Kidney (tissue), 14 donors: ENCODE data around the gene ZBTB18. TPM values are rescaled to one million over a fixed set of nuclear protein-coding genes. Genes with fewer than 3 reads are reported as not detected.

Experiments
- DNase-seq, 5 donors: peaks; one replicate each; pipeline ENCODE4 v3.0.0-alpha.2; 2013 to 2020
- FAIRE-seq: peaks from 2 replicates; lab custom pipeline; 2012; peaks lifted over from hg19 to GRCh38; lab: Jason Lieb, UNC
- H3K27ac ChIP-seq, 2 donors: one replicate each; pipeline ENCODE4 v1.7.0; 2013; ENCODE audit warnings: low read depth in 2 of 2, low read length in 2 of 2, inconsistent platforms in 1 of 2
- H3K27me3 ChIP-seq: one replicate; pipeline ENCODE4 v1.7.1; 2013; ENCODE audit warnings: low read length, inconsistent platforms; ENCODE audit not compliant: control insufficient read depth, insufficient read depth
- H3K36me3 ChIP-seq, 3 donors: one replicate each; pipeline versions ENCODE4 v1.7.0 to v1.7.1; 2013; ENCODE audit warnings: low read length in 3 of 3, control low read depth in 1 of 3, inconsistent platforms in 1 of 3; ENCODE audit not compliant: insufficient read depth in 3 of 3, control insufficient read depth in 2 of 3
- H3K4me1 ChIP-seq, 3 donors: one replicate each; pipeline versions ENCODE4 v1.7.0 to v1.7.1; 2013; ENCODE audit warnings: low read length in 3 of 3, inconsistent platforms in 1 of 3, low read depth in 1 of 3; ENCODE audit not compliant: control insufficient read depth in 2 of 3, insufficient read depth in 2 of 3
- H3K4me3 ChIP-seq, 3 donors: one replicate each; pipeline versions ENCODE4 v1.7.0 to v1.8.1; 2013; ENCODE audit warnings: low read length in 3 of 3, control low read depth in 1 of 3, inconsistent platforms in 1 of 3
- H3K9ac ChIP-seq, 3 donors: one replicate each; pipeline versions ENCODE4 v1.7.0 to v1.7.1; 2013; ENCODE audit warnings: low read length in 3 of 3, control low read depth in 1 of 3, inconsistent platforms in 1 of 3
- H3K9me3 ChIP-seq, 3 donors: one replicate each; pipeline versions ENCODE4 v1.7.0 to v1.7.1; 2013; ENCODE audit warnings: low read length in 3 of 3, control low read depth in 1 of 3, inconsistent platforms in 1 of 3; ENCODE audit not compliant: control insufficient read depth in 2 of 3, insufficient read depth in 1 of 3
- intact Hi-C: fragments of 100-400 bp; cut with DNase I; formaldehyde crosslinking; loops from one replicate; pipeline ENCODE4 v1.11.1; 2022
- polyA plus RNA-seq: library from polyadenylated mRNA; stranded (reverse); fragments of 350-450 nt; fragmentation: Illumina TruSeq; extraction: RNeasy Lipid Tissue Mini Kit (QIAGEN cat#74804); gene quantifications from one replicate; pipeline ENCODE4 v1.2.3, GENCODE V29; 2014; ENCODE audit warnings: low read depth, low replicate concordance; ENCODE audit not compliant: insufficient read depth
- total RNA-seq: library from RNA; stranded (reverse); fragmentation: NEBNext Ultra II Directional; extraction: Animal tissue kit (Norgen Biotek cat#: 25700); gene quantifications from one replicate; pipeline ENCODE4 v1.2.1, GENCODE V29; 2021
- TF ChIP-seq, protein P1 (sequence below): IDR thresholded peaks from 3 replicates; pipeline ENCODE4 v1.5.1; 2012; ENCODE audit warnings: mild to moderate bottlenecking, moderate library complexity, borderline replicate concordance; ENCODE audit not compliant: insufficient read depth; ENCODE audit errors: extremely low read depth
- donor health status: control.
- donor health status: control.
- donor health status: control.
- donor health status: control.
- donor health status: control.
- donor health status: DM: yes; HTN: yes; CAD: no.
- donor health status: Normal renal cell carcinoma (clear cell type).

ZBTB18 gene
- total and polyA plus RNA-seq, 2 donors from 2014 or later, result 9.0 to 19.8 TPM

DNA sequence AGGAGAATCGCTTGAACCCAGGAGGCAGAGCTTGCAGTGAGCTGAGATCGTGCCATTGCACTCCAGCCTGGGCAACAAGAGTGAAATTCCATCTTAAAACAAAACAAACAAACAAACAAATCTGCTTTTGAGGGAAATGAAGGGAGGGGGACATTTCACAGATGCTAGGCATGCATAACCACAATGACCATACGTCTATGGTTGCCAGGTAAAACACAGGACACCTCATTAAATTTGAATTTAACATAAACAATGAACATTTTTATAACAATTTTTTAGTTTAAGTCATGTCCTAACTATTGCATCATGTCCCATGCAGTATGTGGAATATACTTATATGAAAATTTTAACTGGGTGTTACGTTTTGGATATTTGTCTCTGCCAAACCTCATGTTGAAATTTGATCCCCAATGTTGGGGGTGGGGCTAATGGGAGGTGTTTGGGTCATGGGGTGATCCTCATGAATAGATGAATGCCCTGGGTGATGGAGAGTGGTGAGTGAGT lies 31.0 kb upstream of the ZBTB18 start:
- Histone ChIP-seq H3K4me1 (no peaks in the 10 kb centered on the region), H3K27me3 (no peaks in the 10 kb centered on the region), H3K36me3 (no peaks in the 10 kb centered on the region), H3K27ac (no peak overlapping the region), H3K9ac (no peak overlapping the region), H3K4me3 (no peak overlapping the region), H3K9me3 (no peaks in the 10 kb centered on the region)
- intact Hi-C loops, result no loop called here
- no peak for DNase-seq
- TF ChIP-seq, protein P1, sequence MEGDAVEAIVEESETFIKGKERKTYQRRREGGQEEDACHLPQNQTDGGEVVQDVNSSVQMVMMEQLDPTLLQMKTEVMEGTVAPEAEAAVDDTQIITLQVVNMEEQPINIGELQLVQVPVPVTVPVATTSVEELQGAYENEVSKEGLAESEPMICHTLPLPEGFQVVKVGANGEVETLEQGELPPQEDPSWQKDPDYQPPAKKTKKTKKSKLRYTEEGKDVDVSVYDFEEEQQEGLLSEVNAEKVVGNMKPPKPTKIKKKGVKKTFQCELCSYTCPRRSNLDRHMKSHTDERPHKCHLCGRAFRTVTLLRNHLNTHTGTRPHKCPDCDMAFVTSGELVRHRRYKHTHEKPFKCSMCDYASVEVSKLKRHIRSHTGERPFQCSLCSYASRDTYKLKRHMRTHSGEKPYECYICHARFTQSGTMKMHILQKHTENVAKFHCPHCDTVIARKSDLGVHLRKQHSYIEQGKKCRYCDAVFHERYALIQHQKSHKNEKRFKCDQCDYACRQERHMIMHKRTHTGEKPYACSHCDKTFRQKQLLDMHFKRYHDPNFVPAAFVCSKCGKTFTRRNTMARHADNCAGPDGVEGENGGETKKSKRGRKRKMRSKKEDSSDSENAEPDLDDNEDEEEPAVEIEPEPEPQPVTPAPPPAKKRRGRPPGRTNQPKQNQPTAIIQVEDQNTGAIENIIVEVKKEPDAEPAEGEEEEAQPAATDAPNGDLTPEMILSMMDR, result no peak
- FAIRE-seq, result no peak

DNA sequence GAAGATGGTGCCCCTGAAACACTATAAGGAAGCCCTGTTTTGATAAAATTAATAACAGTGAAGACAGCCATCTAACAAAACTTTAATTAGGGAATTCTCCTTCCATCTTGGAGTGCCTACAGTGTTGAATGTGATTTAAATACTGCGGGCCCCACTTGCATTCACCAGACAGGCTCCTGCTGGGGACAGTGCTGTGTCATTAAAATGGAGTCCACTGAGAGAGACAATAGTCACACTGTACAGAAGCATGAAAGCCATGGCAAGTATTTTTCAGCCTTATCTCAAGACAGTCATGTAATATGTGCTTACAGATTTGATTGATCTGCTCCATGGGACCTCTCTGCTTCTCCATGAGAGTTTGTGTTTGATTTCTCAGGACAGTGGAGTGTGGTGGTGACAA lies 29.7 kb upstream of the ZBTB18 start:
- Histone ChIP-seq H3K27ac (no peak overlapping the region), H3K36me3 (no peaks in the 10 kb centered on the region), H3K9ac (no peak overlapping the region), H3K27me3 (no peaks in the 10 kb centered on the region), H3K4me1 (no peaks in the 10 kb centered on the region), H3K9me3 (no peaks in the 10 kb centered on the region), H3K4me3 (no peak overlapping the region)
- FAIRE-seq (no peak), DNase-seq (no peak)
- TF ChIP-seq, protein P1, result no peak
- intact Hi-C loops, result no loop called here

DNA sequence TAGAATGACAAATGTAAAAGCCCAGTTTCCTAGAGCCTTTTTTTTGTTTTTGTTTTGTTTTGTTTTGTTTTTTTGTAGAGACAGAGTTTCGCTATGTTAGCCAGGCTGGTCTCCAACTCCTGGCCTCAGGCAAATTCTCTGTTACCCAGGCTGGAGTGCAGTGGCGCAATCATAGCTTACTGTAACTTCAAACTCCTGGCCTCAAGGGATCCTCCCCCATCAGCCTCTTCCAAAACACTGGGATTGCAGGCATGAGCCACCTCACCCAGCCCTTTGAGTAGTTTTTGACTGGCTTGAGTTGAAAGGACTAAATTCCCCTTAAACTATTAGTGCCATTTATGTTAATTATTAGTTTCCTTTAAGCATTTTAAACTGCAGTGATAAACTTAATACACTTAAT lies 28.8 kb upstream of the ZBTB18 start:
- Histone ChIP-seq H3K9ac (no peak overlapping the region), H3K27me3 (no peaks in the 10 kb centered on the region), H3K9me3 (no peaks in the 10 kb centered on the region), H3K36me3 (no peaks in the 10 kb centered on the region), H3K4me3 (no peak overlapping the region), H3K27ac (no peak overlapping the region), H3K4me1 (no peaks in the 10 kb centered on the region)
- intact Hi-C loops, result no loop called here
- TF ChIP-seq, protein P1, result no peak
- DNase-seq (no peak), FAIRE-seq (no peak)

DNA sequence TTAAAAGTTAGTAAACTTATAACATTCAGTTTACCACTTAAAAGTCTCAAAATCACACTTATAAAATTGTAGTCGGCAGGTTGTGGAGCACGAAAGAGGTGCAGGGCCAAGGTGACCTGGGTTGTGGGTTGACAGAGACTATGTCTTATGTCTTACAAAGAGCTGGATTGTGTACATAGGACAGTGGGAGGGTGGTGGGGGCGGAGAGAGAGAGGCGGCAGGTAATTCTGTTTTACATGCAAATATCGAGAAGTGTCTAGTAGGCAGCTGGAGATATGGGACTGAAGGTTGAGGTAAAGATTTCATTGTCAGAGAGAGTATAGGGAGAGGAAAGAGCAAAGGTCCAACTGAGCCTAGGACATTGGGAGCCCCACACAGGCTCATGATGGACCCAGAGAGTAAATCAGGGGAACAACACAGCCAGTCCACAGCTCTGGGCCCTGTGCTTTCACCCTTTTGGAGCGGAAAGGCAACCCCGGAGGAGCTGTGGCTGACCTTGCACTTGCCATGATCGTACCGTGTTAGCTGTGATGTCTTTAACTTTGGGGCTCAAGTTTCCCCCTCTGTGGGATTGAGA lies 28.1 kb upstream of the ZBTB18 start:
- FAIRE-seq (no peak), DNase-seq (no peak)
- H3K27me3 ChIP-seq, result no peaks in the 10 kb centered on the region

More for the DNA sequence above, 28.1 kb upstream of the ZBTB18 start:
- no peaks in the 10 kb centered on the region for H3K4me1 ChIP-seq
- H3K9me3 ChIP-seq, result no peaks in the 10 kb centered on the region
- intact Hi-C loops, result no loop called here
- no peaks in the 10 kb centered on the region for H3K36me3 ChIP-seq
- TF ChIP-seq, protein P1, result no peak
- H3K4me3 ChIP-seq, result no peak overlapping the region
- no peak overlapping the region for H3K27ac ChIP-seq
- H3K9ac ChIP-seq, result no peak overlapping the region
